MM.1S (cell line): Measurements from ENCODE around the gene PARP12.

Experiments
- EZH2 ChIP-seq: fragments of 300-600 bp; sonication (generic); optimal IDR thresholded peaks from 2 replicates; pipeline ENCODE3; 2017; ENCODE audit warnings: low read depth, mild to moderate bottlenecking, antibody characterized with exemption, low read length, mixed read lengths
- EZH2phosphoT487 ChIP-seq: fragments of 300-600 bp; sonication (generic); IDR thresholded peaks from 2 replicates; pipeline ENCODE4 v1.6.1; 2018; ENCODE audit warnings: antibody characterized with exemption, low read length
- TF ChIP-seq, protein P1 (sequence below): fragments of 300-600 bp; sonication (generic); IDR thresholded peaks from 2 replicates; pipeline ENCODE4 v1.5.1; 2016; ENCODE audit warnings: antibody characterized with exemption, low read length, mixed read lengths

DNA sequence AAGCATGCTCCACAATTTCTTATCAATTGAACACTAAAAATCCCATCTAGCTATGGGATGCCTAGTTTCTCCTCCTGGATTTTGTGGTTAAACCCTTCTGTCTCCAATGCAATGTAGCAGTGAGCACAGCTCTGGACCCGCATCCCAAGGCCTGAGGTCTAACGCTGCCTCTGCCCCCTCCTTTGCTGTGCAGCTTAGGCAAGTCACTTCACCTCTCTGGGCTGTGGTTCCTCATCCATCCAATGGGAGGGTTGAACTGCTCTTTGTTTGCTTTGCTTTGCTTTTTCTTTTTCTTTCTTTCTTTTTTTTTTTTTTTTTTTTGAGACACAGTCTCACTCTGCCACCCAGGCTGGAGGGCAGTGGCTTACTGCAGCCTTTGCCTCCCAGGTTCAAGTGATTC is 69.2 kb downstream of the PARP12 start:
- TF ChIP-seq EZH2phosphoT487: no peak
- TF ChIP-seq, protein P1, sequence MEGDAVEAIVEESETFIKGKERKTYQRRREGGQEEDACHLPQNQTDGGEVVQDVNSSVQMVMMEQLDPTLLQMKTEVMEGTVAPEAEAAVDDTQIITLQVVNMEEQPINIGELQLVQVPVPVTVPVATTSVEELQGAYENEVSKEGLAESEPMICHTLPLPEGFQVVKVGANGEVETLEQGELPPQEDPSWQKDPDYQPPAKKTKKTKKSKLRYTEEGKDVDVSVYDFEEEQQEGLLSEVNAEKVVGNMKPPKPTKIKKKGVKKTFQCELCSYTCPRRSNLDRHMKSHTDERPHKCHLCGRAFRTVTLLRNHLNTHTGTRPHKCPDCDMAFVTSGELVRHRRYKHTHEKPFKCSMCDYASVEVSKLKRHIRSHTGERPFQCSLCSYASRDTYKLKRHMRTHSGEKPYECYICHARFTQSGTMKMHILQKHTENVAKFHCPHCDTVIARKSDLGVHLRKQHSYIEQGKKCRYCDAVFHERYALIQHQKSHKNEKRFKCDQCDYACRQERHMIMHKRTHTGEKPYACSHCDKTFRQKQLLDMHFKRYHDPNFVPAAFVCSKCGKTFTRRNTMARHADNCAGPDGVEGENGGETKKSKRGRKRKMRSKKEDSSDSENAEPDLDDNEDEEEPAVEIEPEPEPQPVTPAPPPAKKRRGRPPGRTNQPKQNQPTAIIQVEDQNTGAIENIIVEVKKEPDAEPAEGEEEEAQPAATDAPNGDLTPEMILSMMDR: no peak
- no peak for TF ChIP-seq EZH2
